Type B pancreatic cell (in vitro differentiated cells): ENCODE measurements around the gene CCER1. TPM values are rescaled to one million over a fixed set of nuclear protein-coding genes. Genes with fewer than 3 reads are reported as not detected.

Experiments
- DNase-seq: peaks from one replicate; pipeline ENCODE4 v3.0.0; 2021; ENCODE audit warnings: mixed read lengths; ENCODE audit not compliant: unreplicated experiment; ENCODE audit errors: extremely low spot score
- H3K27ac Mint-ChIP-seq: 2 replicates; pipeline ENCODE4 v1.8.0; 2021; ENCODE audit warnings: mild to moderate bottlenecking, mixed read lengths
- H3K27me3 Mint-ChIP-seq: 2 replicates; pipeline ENCODE4 v1.8.0; 2021; ENCODE audit warnings: mixed read lengths
- H3K36me3 Mint-ChIP-seq: 2 replicates; pipeline ENCODE4 v1.8.0; 2021; ENCODE audit warnings: mixed read lengths
- H3K4me1 Mint-ChIP-seq: one replicate; pipeline ENCODE4 v1.8.0; 2021; ENCODE audit warnings: mixed read lengths; ENCODE audit not compliant: unreplicated experiment
- H3K4me3 Mint-ChIP-seq: 2 replicates; pipeline ENCODE4 v1.8.0; 2021; ENCODE audit warnings: mild to moderate bottlenecking, mixed read lengths
- H3K9me3 Mint-ChIP-seq: 2 replicates; pipeline ENCODE4 v1.8.0; 2021; ENCODE audit warnings: mixed read lengths
- total RNA-seq: library from RNA; stranded (reverse); gene quantifications from 2 replicates; pipeline ENCODE4 v1.2.1, GENCODE V29; 2021; ENCODE audit warnings: low replicate concordance
- TF ChIP-seq, protein P1 (sequence below): fragments of 200-600 bp; sonication (generic); conservative IDR thresholded peaks from 2 replicates; pipeline ENCODE4 v1.5.0; 2021; ENCODE audit warnings: antibody characterized with exemption, mild to moderate bottlenecking

The CCER1 gene
- total RNA-seq, 1 donor from 2014 or later: not detected

DNA sequence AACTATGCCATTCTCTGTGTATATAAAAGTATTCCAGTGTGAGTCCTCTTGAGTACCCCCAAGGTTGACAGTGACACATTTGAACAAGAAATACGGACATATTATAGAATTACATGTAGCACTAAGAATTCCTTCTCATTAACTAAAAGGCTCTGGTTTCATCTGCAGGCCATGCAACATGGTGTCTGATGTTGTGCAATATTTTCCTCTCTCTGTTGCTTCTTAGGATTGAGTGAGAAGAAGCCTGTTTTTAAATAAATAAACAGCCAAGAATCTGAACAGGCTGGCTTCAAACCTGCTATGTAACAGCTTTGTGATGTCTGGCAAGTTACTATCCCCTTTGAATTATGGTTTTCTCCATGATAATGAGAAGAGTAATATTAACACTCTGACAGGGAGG is 22.2 kb upstream of the CCER1 start:
- no peaks in the 10 kb centered on the region for H3K36me3 Mint-ChIP-seq
- no peak overlapping the region for H3K4me3 Mint-ChIP-seq
- no peak for DNase-seq
- H3K27ac Mint-ChIP-seq: no peak overlapping the region
- peaks cover 8% of the 10 kb centered on the region for H3K9me3 Mint-ChIP-seq
- H3K27me3 Mint-ChIP-seq: no peaks in the 10 kb centered on the region
- TF ChIP-seq, protein P1, sequence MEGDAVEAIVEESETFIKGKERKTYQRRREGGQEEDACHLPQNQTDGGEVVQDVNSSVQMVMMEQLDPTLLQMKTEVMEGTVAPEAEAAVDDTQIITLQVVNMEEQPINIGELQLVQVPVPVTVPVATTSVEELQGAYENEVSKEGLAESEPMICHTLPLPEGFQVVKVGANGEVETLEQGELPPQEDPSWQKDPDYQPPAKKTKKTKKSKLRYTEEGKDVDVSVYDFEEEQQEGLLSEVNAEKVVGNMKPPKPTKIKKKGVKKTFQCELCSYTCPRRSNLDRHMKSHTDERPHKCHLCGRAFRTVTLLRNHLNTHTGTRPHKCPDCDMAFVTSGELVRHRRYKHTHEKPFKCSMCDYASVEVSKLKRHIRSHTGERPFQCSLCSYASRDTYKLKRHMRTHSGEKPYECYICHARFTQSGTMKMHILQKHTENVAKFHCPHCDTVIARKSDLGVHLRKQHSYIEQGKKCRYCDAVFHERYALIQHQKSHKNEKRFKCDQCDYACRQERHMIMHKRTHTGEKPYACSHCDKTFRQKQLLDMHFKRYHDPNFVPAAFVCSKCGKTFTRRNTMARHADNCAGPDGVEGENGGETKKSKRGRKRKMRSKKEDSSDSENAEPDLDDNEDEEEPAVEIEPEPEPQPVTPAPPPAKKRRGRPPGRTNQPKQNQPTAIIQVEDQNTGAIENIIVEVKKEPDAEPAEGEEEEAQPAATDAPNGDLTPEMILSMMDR: no peak
- peaks cover 33% of the 10 kb centered on the region for H3K4me1 Mint-ChIP-seq

DNA sequence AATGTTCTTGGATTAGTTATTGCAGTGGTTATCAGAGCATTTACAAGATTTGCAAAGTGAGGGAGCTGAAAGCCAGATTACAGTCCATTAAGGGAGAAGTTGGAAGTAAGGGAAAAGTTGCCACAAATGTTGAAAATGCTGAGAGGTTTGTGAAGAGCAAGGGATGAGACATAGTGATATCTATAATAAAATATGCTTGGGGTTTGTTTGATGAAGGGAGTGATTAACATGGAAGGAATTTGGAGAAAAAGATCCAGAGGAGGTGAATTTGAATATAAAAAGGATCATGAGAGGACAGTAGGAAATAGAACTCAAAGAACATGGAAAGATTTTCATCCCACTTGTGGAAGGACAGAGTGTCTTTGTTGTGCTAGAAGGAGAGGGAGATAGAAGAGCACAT is 19.3 kb upstream of the CCER1 start:
- Mint-ChIP-seq H3K4me3 (no peak overlapping the region), H3K36me3 (no peaks in the 10 kb centered on the region), H3K27ac (no peak overlapping the region), H3K27me3 (no peaks in the 10 kb centered on the region), H3K9me3 (peaks cover 8% of the 10 kb centered on the region), H3K4me1 (peaks cover 23% of the 10 kb centered on the region)
- TF ChIP-seq, protein P1: no peak
- DNase-seq: no peak

DNA sequence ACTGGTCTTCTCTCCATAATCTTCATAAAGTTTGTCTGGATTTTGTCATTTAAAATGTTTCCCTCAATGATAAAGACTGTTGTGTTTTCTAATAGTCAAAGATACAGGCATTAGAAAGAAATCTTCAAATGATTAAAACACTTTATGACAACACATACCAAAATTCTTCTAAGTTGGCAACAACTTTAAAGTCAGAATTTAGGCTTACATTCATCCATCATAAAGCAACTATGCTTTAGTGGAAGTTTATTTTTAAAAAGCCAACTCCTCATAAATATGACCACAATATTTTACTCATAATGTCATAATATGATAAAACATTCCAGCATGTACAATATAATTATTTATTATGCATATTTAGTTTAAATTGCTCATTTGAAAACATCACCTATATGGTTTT is 17.2 kb upstream of the CCER1 start:
- peaks cover 11% of the 10 kb centered on the region for H3K4me1 Mint-ChIP-seq

DNA sequence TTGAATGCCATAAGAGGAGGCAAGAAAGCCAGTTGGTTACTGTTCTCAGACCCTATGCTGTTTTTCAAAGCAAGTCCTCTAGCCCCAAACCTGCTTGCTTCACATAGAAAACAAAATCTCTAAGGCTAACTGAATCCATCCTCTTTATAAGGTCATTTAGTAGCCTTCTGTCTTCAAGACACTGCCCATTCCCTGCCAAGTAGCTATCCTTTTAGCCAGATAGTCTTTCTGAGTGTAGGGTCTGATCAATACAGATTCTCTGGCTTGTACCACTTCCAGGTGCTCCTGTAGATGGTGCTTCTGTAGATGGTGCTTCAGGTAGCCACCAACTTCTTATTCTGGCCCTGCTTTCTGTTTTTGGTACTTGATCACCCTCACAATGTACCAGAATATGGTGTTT is 15.9 kb upstream of the CCER1 start:
- TF ChIP-seq, protein P1: no peak
- Mint-ChIP-seq H3K27ac (no peak overlapping the region), H3K4me1 (peaks cover 3% of the 10 kb centered on the region), H3K36me3 (no peaks in the 10 kb centered on the region), H3K4me3 (no peak overlapping the region), H3K27me3 (no peaks in the 10 kb centered on the region), H3K9me3 (no peaks in the 10 kb centered on the region)
- DNase-seq: no peak

More for the DNA sequence above, 17.2 kb upstream of the CCER1 start:
- no peaks in the 10 kb centered on the region for H3K36me3 Mint-ChIP-seq
- H3K27ac Mint-ChIP-seq: no peak overlapping the region
- H3K27me3 Mint-ChIP-seq: no peaks in the 10 kb centered on the region
- H3K4me3 Mint-ChIP-seq: no peak overlapping the region
- H3K9me3 Mint-ChIP-seq: peaks cover 8% of the 10 kb centered on the region
- TF ChIP-seq, protein P1: no peak
- DNase-seq: no peak

DNA sequence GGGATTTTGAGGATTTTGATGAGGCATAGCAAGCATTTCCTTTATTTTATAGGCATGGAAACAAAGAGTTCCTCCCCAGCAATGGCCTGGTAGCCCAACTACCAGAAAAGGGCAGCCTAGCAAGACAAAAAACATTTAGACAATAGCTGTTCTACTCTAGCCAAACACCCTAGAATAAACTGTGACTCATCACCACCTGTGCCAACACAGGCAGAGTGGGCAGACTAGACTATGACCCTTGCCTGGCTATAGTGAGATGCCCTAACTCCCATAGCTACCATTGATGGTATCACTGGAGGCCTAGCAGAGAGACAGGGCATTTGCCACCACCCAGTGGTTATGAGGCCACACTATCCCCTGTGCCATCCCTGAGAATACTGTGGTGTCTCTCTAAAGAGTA is 15.5 kb upstream of the CCER1 start:
- no peaks in the 10 kb centered on the region for H3K36me3 Mint-ChIP-seq
- no peak overlapping the region for H3K4me3 Mint-ChIP-seq
- H3K9me3 Mint-ChIP-seq: no peaks in the 10 kb centered on the region
- no peak overlapping the region for H3K27ac Mint-ChIP-seq
- TF ChIP-seq, protein P1: no peak
- no peaks in the 10 kb centered on the region for H3K27me3 Mint-ChIP-seq
- DNase-seq: no peak
- no peaks in the 10 kb centered on the region for H3K4me1 Mint-ChIP-seq

DNA sequence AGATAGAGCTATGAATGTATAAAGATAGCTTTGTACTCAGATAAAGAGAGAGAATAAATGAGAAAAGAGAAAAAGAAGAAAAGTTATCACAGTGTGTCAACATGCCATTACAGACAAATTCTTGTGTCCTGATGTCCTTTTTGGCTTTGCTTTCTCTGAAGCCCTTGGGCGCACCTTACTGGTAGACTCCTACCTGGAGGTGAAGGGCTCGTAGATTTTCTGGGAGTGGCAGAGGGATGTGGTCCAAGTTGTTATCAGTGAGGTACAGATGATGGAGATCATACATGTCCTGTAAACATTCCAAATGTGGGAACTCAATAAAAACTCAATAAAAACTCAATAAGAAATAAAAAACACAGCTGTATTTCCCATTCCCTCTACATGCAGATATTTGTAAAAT is 14.9 kb upstream of the CCER1 start:
- no peaks in the 10 kb centered on the region for H3K9me3 Mint-ChIP-seq

More for the DNA sequence above, 14.9 kb upstream of the CCER1 start:
- H3K27ac Mint-ChIP-seq: no peak overlapping the region
- no peaks in the 10 kb centered on the region for H3K36me3 Mint-ChIP-seq
- TF ChIP-seq, protein P1: no peak
- no peak for DNase-seq
- no peaks in the 10 kb centered on the region for H3K27me3 Mint-ChIP-seq
- no peak overlapping the region for H3K4me3 Mint-ChIP-seq
- no peaks in the 10 kb centered on the region for H3K4me1 Mint-ChIP-seq
